Ishikawa (cell line): ENCODE measurements around the gene TNFAIP3.

Source experiments
- CEBPB ChIP-seq: IDR thresholded peaks from 2 replicates; pipeline ENCODE4 v1.6.1; 2012
- CREB1 ChIP-seq: IDR thresholded peaks from 2 replicates; pipeline ENCODE4 v1.6.1; 2012; ENCODE audit warnings: low read depth
- EGR1 ChIP-seq: IDR thresholded peaks from 2 replicates; pipeline ENCODE4 v1.6.1; 2012
- MAX ChIP-seq: IDR thresholded peaks from 2 replicates; pipeline ENCODE4 v1.6.1; 2012
- RAD21 ChIP-seq: IDR thresholded peaks from 2 replicates; pipeline ENCODE4 v1.6.1; 2012; ENCODE audit warnings: low read depth
- TAF1 ChIP-seq: IDR thresholded peaks from 2 replicates; pipeline ENCODE4 v1.6.1; 2012; ENCODE audit warnings: low read depth, mild to moderate bottlenecking
- TCF12 ChIP-seq: IDR thresholded peaks from 2 replicates; pipeline ENCODE4 v1.6.1; 2012; ENCODE audit warnings: low read depth
- TEAD4 ChIP-seq: IDR thresholded peaks from 2 replicates; pipeline ENCODE4 v1.6.1; 2012
- USF1 ChIP-seq: IDR thresholded peaks from 2 replicates; pipeline ENCODE4 v1.6.1; 2012
- YY1 ChIP-seq: IDR thresholded peaks from 2 replicates; pipeline ENCODE4 v1.6.1; 2012; ENCODE audit warnings: low read depth
- ZBTB7A ChIP-seq: IDR thresholded peaks from 2 replicates; pipeline ENCODE4 v1.6.1; 2012; ENCODE audit warnings: low read depth

DNA sequence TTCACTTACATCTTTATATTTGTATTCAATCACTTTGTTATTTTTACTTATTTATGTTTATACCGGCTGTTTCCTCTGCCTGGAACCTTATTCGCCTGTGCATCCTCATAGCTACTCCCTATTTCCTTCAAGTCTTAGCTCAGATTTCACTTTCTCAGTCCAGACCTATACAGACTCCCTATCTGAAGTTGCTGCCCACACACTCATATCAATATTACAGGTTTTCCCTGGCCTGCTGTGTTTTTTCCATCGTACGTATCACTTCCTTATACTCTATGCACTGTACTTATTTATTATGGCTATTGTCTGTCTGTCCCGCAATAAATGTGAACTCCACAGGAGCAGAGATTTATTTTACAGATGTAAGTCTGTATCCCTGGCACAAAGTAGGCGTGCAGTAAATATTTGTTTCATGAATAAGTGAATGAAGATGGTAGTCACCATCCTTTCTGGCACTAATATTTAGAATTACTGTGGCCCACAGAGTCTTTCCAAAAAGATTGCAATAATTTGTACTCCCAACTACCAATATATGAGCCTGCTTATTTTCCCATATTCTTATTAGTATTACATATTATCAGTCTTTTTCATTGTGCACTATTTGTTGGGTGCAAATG lies 64.9 kb downstream of the TNFAIP3 start:
- TF ChIP-seq MAX: no peak
- TF ChIP-seq RAD21: no peak
- TF ChIP-seq YY1: no peak
- TF ChIP-seq EGR1: no peak
- no peak for TF ChIP-seq ZBTB7A
- no peak for TF ChIP-seq TCF12
- TF ChIP-seq TAF1: no peak
- no peak for TF ChIP-seq TEAD4
- no peak for TF ChIP-seq CEBPB
- TF ChIP-seq CREB1: no peak
- TF ChIP-seq USF1: no peak
